Parathyroid adenoma (tissue), 2 donors: Measurements from ENCODE around the gene PLCB1.

ENCODE experiments used
- H2AFZ ChIP-seq: fragments of 300-600 bp; sonication (generic); one replicate; pipeline ENCODE4 v1.7.0; 2017; ENCODE audit warnings: antibody characterized with exemption, mild to moderate bottlenecking
- H3K27ac ChIP-seq: fragments of 300-600 bp; sonication (generic); one replicate; pipeline ENCODE4 v1.7.0; 2017
- H3K27me3 ChIP-seq: fragments of 300-600 bp; sonication (generic); one replicate; pipeline ENCODE4 v1.7.0; 2017; ENCODE audit warnings: low read length; ENCODE audit not compliant: control insufficient read depth, insufficient read depth
- H3K36me3 ChIP-seq: fragments of 300-600 bp; sonication (generic); one replicate; pipeline ENCODE4 v1.7.0; 2017; ENCODE audit warnings: low read length; ENCODE audit not compliant: control insufficient read depth, insufficient read depth
- H3K4me1 ChIP-seq: fragments of 300-600 bp; sonication (generic); one replicate; pipeline ENCODE4 v1.7.0; 2017; ENCODE audit warnings: control low read depth
- H3K4me2 ChIP-seq: fragments of 300-600 bp; sonication (generic); one replicate; pipeline ENCODE4 v1.7.0; 2017; ENCODE audit warnings: low read length
- H3K4me3 ChIP-seq: fragments of 300-600 bp; sonication (generic); one replicate; pipeline ENCODE4 v1.7.0; 2017; ENCODE audit warnings: low read depth, low read length
- H3K79me2 ChIP-seq: fragments of 300-600 bp; sonication (generic); one replicate; pipeline ENCODE4 v1.7.0; 2017; ENCODE audit warnings: control low read depth
- H3K9ac ChIP-seq: fragments of 300-600 bp; sonication (generic); one replicate; pipeline ENCODE4 v1.7.0; 2017; ENCODE audit warnings: mild to moderate bottlenecking
- H3K9me3 ChIP-seq: fragments of 300-600 bp; sonication (generic); one replicate; pipeline ENCODE4 v1.7.0; 2017; ENCODE audit warnings: low read length; ENCODE audit not compliant: control insufficient read depth
- TF ChIP-seq, protein P1 (sequence below): fragments of 300-600 bp; sonication (generic); IDR thresholded peaks from one replicate; pipeline ENCODE4 v1.7.0; 2017; ENCODE audit warnings: antibody characterized with exemption, mild to moderate bottlenecking
- donor health status: primary hyperparathyroidism.

Gene PLCB1

DNA sequence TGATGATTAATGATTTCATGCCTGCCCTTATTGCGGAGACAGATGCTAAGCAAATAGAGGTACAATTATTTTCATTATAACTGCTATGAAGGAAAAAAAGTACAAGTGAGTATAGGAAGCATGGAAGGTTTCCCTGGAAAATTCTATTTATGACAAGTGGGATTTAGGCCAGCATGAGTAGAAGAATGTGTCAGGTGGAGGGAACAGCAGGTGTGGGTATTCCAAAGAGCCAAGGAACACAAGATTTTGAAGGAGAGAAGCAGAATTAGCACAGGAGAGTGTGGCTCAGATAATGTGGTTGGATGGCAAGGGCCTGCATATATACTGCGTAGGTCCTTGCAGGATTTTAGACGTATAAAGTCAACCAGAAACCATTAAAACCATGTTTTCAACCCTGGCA lies 11.4 kb downstream of the PLCB1 start:
- Histone ChIP-seq H3K36me3 (no peaks in the 10 kb centered on the region), H3K9ac (no peak overlapping the region), H2AFZ (no peak overlapping the region), H3K4me1 (peaks cover 12% of the 10 kb centered on the region), H3K4me2 (no peak overlapping the region), H3K27me3 (no peaks in the 10 kb centered on the region), H3K4me3 (no peak overlapping the region), H3K79me2 (peaks cover 21% of the 10 kb centered on the region), H3K27ac (no peak overlapping the region), H3K9me3 (no peaks in the 10 kb centered on the region)
- TF ChIP-seq, protein P1, sequence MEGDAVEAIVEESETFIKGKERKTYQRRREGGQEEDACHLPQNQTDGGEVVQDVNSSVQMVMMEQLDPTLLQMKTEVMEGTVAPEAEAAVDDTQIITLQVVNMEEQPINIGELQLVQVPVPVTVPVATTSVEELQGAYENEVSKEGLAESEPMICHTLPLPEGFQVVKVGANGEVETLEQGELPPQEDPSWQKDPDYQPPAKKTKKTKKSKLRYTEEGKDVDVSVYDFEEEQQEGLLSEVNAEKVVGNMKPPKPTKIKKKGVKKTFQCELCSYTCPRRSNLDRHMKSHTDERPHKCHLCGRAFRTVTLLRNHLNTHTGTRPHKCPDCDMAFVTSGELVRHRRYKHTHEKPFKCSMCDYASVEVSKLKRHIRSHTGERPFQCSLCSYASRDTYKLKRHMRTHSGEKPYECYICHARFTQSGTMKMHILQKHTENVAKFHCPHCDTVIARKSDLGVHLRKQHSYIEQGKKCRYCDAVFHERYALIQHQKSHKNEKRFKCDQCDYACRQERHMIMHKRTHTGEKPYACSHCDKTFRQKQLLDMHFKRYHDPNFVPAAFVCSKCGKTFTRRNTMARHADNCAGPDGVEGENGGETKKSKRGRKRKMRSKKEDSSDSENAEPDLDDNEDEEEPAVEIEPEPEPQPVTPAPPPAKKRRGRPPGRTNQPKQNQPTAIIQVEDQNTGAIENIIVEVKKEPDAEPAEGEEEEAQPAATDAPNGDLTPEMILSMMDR = no peak

DNA sequence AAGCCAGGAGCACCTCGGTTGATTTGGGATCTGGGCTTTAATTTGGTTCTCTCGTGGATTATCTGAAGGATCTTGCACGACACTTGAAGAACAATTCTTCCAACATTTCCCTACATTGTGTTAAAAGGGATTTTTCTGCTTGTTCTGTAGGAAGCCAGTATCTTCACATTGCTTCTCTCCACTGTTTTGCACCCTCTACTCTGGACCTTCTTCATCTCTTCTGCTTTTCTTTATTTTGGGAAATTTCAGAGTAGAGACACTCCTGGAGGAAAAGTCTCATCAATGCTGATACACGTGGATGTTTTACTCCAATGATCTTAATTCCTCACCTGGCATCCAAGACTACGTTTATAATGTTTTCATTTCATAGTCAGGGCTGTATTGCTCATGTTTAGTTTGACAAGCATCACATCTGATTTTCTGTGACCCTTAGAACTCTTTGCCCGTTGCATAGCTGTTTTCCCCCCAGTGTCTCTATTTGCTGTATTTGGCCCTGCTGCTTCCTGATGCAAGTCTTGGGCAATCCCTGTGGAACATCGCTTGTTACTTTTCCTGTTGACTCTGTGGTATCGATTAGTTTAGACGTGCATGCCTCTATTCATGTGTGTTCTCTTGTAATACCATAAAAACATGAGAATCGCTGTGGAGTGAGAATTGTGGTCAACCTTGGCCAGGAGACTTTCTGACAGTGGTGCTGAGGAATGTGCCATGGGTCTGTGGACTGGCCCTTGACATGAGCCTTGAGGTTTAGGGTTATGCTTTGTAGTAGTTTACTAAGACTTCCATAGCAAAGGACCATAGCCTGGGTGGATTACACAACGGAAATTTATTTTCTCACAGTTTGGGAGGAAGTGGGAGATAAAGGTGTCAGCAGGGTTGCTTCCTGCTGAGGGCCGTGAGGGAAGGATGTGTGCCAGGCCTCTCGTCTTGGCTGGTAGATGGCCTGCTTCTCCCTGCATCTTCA lies 12.5 kb downstream of the PLCB1 start:
- H3K9me3 ChIP-seq = no peaks in the 10 kb centered on the region
- no peak overlapping the region for H3K4me2 ChIP-seq
- TF ChIP-seq, protein P1 = no peak
- no peaks in the 10 kb centered on the region for H3K36me3 ChIP-seq
- peak overlapping the region; percentile 26 for H3K27ac ChIP-seq
- no peak overlapping the region for H3K9ac ChIP-seq
- no peak overlapping the region for H3K4me3 ChIP-seq
- H3K79me2 ChIP-seq = peaks cover 20% of the 10 kb centered on the region
- H2AFZ ChIP-seq = peak overlapping the region; percentile 1
- H3K4me1 ChIP-seq = peaks cover 15% of the 10 kb centered on the region
- no peaks in the 10 kb centered on the region for H3K27me3 ChIP-seq

DNA sequence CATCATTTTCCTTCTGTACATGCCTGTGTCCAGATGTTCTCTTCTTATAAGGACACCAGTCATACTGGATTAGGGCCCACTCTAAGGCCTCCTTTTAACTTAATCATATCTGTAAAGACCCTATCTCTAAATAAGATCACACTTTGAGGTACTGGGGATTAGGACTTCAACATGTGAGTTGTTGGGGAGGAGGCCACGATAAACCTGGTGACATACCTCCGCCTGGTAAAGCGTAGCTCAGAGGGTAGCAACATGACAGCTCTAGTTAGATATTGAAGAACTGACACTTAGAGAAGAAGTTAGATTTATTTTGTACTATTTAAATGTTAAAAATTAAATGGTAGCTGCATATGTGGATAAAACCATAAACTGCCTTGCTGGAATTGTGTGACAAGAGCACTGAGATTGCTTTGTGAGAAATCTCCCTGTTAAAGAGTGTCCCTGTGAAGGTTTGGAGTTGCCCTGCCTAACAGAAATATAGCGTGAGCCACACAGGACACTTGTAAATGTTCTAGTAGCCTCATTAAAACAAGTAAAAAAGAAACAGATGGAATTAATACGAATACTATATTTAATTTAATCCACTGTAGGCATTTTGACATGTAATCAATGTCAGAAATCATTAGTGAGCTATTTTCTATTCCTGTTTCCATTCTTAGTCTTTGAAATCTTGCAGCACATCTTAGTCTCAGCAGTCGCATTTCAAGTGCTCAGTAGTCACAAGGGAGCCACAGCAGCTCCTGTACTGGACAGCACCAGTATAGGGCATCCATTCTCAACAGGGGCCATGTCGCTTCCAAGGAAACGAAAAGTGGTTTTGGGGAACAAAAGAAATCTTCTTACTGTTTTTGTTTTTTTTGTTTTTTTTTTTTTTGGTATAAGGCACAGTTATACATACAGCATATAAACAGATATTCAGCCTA lies 13.4 kb downstream of the PLCB1 start:
- no peak overlapping the region for H3K4me2 ChIP-seq
- H3K9me3 ChIP-seq = no peaks in the 10 kb centered on the region
- TF ChIP-seq, protein P1 = no peak
- peak overlapping the region; percentile 1 for H2AFZ ChIP-seq
- no peaks in the 10 kb centered on the region for H3K27me3 ChIP-seq
- peaks cover 14% of the 10 kb centered on the region for H3K79me2 ChIP-seq
- peak overlapping the region; percentile 26 for H3K27ac ChIP-seq
- no peak overlapping the region for H3K9ac ChIP-seq
- H3K4me3 ChIP-seq = no peak overlapping the region
- no peaks in the 10 kb centered on the region for H3K36me3 ChIP-seq
- peaks cover 15% of the 10 kb centered on the region for H3K4me1 ChIP-seq

DNA sequence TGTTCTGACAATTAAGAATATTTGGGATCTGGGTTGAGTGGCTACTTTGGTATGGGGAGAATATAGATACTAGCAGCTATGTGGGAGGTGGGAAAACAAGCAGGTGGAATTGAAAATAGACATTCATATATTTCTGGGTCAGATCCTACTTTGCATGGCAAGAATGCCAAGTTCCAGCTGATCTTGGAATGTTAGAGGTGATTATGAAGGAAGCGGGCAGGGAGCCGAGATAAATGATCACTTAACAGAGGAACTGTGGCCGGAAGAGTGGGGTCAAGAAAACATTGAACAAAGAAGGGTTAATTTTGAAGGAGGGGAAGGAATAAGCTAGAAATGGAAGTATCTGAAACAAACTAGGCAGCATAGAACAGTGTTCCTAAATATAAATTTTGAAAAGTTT lies 15.4 kb downstream of the PLCB1 start:
- TF ChIP-seq, protein P1 = no peak
- Histone ChIP-seq H3K9ac (no peak overlapping the region), H3K4me1 (peaks cover 17% of the 10 kb centered on the region)

More for the DNA sequence above, 15.4 kb downstream of the PLCB1 start:
- H3K4me3 ChIP-seq = no peak overlapping the region
- no peak overlapping the region for H2AFZ ChIP-seq
- peaks cover 6% of the 10 kb centered on the region for H3K79me2 ChIP-seq
- no peaks in the 10 kb centered on the region for H3K36me3 ChIP-seq
- no peaks in the 10 kb centered on the region for H3K9me3 ChIP-seq
- no peak overlapping the region for H3K4me2 ChIP-seq
- H3K27ac ChIP-seq = no peak overlapping the region
- H3K27me3 ChIP-seq = no peaks in the 10 kb centered on the region
